GM12874 (cell line): ENCODE data around the gene LHFPL4.

ENCODE experiments used
- TF ChIP-seq, protein P1 (sequence below): IDR thresholded peaks from 2 replicates; pipeline ENCODE4 v1.5.1; 2011; ENCODE audit warnings: low read depth, mild to moderate bottlenecking, control low read depth, low read length, moderate library complexity; ENCODE audit not compliant: insufficient read depth

LHFPL4 gene

DNA sequence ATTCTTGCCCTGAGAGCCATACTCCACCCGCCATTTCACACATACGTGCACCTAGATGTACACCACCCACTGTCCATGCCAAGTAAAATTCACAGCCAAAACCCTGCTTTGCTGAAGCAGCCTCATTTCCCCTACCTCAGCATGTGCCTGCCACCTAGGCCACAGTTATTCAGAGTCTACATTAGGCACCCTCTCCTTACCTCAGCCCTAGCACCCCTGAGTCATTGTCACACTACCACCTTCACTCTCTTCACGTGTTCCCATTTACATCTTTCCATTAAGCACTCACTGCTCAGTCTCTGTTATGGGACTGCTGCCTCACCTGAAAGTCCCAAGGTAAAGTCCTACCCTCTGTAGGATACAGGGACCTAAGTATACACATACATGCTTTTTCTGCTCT lies 86.2 kb downstream of the LHFPL4 start:
- TF ChIP-seq, protein P1, sequence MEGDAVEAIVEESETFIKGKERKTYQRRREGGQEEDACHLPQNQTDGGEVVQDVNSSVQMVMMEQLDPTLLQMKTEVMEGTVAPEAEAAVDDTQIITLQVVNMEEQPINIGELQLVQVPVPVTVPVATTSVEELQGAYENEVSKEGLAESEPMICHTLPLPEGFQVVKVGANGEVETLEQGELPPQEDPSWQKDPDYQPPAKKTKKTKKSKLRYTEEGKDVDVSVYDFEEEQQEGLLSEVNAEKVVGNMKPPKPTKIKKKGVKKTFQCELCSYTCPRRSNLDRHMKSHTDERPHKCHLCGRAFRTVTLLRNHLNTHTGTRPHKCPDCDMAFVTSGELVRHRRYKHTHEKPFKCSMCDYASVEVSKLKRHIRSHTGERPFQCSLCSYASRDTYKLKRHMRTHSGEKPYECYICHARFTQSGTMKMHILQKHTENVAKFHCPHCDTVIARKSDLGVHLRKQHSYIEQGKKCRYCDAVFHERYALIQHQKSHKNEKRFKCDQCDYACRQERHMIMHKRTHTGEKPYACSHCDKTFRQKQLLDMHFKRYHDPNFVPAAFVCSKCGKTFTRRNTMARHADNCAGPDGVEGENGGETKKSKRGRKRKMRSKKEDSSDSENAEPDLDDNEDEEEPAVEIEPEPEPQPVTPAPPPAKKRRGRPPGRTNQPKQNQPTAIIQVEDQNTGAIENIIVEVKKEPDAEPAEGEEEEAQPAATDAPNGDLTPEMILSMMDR: no peak

DNA sequence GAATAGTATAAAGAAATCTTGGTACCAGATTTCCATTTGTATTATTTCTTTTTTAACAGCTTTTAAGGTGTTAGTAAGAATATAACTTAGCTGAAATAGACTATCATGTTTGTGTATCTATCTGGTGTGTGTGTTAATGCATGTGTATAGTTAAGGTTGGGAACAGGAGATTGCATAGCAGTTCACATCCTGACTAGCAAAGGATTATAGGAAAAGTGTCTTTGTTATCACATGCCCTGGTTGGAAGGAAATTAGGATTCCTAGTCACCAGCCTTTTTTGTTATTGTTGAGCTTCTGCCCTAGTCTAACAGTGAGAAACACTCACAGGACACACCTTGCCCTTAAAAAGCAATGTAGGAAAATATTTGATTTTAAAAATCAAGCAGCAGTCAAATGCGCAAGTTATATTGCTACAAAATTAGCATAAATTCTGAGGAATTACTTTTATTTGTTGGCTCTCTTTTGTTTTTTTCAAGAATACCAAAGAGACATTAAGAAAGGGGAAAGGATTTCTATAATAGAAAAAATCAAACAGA lies 98.0 kb downstream of the LHFPL4 start:
- TF ChIP-seq, protein P1: no peak

DNA sequence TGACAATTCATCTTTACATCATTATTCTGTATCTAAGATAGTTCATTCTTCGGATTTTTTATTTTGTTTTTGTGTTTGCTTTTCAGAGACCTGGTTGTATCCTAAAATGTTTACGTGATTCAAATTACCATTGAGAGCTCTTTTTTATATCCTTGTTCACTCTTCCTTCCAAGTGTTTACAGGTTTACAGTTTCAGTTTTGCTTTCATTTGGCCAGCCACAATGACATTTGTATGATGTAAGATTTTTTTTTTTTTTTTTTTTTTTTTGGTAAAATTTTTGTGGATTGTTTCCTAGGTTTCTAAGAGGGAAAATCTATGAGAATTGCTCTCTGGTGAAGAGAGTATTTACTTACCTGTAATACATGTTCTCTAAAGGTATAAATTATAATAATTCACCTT lies 101.2 kb downstream of the LHFPL4 start:
- TF ChIP-seq, protein P1: no peak

DNA sequence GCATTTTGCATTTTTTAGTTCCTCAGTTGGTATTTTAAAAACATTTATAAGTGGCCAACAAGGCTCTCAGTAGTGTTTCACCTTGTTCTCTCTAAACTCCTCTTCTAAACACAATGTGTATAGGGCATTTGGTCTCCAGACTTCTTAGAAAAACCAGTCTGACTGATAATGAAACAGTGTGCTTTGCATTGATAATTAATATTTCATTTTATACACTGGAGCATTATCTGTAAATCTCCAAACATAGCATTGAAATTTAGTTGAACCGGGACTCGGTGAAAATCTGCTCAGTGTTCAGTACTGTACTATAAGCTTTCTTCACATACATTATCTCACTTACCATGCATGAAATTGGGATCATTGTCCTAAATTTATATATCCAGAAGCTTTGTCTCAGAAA lies 102.6 kb downstream of the LHFPL4 start:
- TF ChIP-seq, protein P1: no peak

DNA sequence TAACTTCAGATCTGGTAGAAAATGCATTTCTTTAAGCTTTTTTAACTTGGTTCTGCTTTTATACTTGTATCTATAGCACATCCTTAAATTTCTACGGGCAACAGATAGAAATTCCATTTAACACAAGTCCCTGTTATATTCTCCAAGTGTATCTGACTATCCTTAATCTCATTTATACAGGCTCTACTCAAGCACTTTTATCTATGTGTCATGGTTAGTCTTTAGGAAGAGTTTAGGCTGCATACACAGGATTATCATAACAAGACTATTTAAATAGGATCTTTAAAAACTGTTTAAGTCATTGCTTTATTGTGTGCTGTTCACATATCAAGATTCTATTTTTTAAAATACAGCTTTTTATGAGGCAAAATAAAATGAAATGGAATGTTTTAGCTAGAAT lies 103.5 kb downstream of the LHFPL4 start:
- TF ChIP-seq, protein P1: no peak

DNA sequence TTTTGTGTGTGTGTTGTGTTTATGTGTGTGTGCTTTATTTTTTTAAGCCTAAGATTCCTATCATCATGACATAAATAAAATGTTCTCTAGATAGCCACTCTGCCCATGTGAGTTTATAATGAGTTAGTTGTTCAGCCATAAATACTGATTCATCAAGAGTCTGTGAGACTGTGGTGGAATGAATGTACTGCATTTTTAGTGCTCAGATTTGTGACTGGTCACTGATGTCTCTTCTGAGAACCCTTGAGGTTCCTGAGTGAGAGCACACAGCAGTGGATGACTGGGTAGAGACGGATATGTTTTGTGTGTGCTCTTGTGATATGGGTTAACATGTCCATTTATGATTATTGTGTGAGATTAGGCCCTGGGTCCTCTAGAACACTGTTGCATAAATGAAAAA lies 105.0 kb downstream of the LHFPL4 start:
- TF ChIP-seq, protein P1: no peak
